ENCODE data around the gene SIPA1L3. TPM values are rescaled to one million over a fixed set of nuclear protein-coding genes. Genes with fewer than 3 reads are reported as not detected.

The SIPA1L3 gene
- total RNA-seq, 1 experiment from 2014 or later, result 19.9 TPM

DNA sequence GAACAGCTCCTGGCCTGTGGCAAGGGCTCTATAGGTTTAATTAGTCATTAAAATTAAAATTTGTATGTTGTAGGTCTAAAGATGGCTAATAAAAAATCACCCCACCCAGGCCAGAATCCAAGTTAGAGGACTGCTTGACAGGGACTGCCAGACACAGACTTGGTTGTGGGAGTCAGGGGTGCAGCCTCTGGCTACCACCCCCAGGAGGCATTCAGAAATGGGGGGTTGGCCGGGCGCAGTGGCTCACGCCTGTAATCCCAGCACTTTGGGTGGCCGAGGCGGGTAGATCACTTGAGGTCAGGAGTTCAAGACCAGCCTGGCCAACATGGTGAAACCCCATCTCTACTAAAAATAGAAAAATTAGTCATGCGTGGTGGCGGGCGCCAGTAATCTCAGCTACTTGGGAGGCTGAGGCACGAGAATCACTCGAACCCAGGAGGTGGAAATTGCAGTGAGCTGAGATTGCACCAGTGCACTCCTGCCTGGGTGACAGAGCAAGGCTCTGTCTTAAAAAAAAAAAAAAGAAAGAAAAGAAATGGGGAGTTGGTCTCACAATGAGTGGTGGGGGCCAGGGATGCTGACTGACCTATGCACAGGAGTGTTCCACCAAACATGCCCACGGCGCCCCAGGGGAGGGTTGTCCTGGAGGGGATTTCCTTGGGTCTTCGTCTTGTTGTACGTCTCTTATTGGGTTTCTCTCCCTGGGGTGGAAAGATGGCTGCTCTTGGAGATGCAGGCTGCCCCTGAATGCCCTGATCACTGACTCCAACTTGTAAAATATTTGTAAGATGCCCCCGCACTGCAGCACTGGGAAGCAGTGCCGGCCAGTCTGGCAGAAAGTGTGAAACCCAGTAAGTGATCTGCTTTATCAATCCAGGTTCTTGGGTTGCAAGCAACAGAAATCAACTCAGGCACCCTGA, 68.8 kb downstream of the SIPA1L3 start:
- H3K4me3 ChIP-seq (ENCODE audit: low read depth, low read length, poor library complexity, severe bottlenecking), result no peak overlapping the region
- POLR2A ChIA-PET (ENCODE audit: low non-redundant PET), result no interaction called here
- BruUV-seq (replicated peaks), result no TSS peak
- no peak for DNase-seq (ENCODE audit: low spot score)
- H3K4me1 ChIP-seq (ENCODE audit: insufficient read depth, low read length, poor library complexity, severe bottlenecking), result no peaks in the 10 kb centered on the region
- CTCF ChIA-PET, result no interaction called here
- no peaks in the 10 kb centered on the region for H3K36me3 ChIP-seq (ENCODE audit: insufficient read depth, low read length, poor library complexity, severe bottlenecking)
- intact Hi-C loops (cut with micrococcal nuclease; ENCODE audit: unreplicated experiment), result no loop called here
- no peak overlapping the region for H3K27ac ChIP-seq (ENCODE audit: low read depth, low read length, poor library complexity, severe bottlenecking)
- no peak for TF ChIP-seq EZH2 (IDR thresholded peaks at IDR 0.05; ENCODE audit: borderline replicate concordance, low read depth, low read length, poor library complexity, severe bottlenecking)
- TF ChIP-seq, protein P1, sequence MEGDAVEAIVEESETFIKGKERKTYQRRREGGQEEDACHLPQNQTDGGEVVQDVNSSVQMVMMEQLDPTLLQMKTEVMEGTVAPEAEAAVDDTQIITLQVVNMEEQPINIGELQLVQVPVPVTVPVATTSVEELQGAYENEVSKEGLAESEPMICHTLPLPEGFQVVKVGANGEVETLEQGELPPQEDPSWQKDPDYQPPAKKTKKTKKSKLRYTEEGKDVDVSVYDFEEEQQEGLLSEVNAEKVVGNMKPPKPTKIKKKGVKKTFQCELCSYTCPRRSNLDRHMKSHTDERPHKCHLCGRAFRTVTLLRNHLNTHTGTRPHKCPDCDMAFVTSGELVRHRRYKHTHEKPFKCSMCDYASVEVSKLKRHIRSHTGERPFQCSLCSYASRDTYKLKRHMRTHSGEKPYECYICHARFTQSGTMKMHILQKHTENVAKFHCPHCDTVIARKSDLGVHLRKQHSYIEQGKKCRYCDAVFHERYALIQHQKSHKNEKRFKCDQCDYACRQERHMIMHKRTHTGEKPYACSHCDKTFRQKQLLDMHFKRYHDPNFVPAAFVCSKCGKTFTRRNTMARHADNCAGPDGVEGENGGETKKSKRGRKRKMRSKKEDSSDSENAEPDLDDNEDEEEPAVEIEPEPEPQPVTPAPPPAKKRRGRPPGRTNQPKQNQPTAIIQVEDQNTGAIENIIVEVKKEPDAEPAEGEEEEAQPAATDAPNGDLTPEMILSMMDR (conservative IDR thresholded peaks at IDR 0.05; ENCODE audit: low read depth, low read length), result no peak
- no peaks in the 10 kb centered on the region for H3K27me3 ChIP-seq (replicated peaks; ENCODE audit: insufficient read depth, low read depth, low read length, poor library complexity)
- peaks cover 8% of the 10 kb centered on the region for H3K9me3 ChIP-seq (ENCODE audit: low read depth, low read length, poor library complexity, severe bottlenecking)

DNA sequence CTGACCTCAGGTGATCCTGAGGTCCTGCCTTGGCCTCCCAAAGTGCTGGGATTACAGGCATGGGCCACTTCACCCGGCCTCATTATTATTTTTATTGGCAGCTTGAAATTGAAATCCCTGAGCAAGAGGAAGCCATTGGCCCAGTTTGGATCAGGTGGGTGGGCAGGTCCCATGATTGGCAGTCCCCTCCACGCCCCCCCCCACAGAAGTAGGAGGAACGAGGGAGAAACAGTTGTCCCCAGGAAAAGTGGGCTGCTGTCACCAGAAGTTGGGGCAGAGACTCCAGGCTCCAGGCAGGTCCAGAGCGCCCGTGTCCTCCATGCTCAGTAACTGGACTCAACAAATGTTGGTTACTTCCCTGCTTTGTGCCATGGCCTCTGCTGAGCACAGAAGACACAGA, 70.4 kb downstream of the SIPA1L3 start:
- POLR2A ChIA-PET (ENCODE audit: low non-redundant PET), result no interaction called here
- no peak overlapping the region for H3K4me3 ChIP-seq (ENCODE audit: low read depth, low read length, poor library complexity, severe bottlenecking)
- no peaks in the 10 kb centered on the region for H3K4me1 ChIP-seq (ENCODE audit: insufficient read depth, low read length, poor library complexity, severe bottlenecking)

DNA sequence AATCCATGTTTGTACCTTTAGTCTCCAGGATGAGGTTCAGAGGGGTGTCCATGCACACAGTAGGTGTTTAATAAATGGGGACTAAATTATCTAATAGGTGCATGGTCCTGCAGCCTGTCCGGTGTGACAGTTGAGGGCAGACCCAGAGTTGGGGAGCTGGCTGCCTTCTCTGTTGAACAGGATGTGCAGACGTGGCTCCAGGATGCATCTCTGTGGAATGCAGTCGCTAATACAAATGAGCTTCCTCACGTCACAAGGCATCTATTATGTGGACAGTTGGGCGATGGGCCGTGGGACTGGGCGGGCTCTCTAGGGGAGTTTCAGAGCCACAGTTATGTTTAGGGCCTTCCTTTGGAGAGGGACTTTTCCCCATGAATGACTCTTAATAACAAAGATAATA, 71.0 kb downstream of the SIPA1L3 start:
- ChIA-PET POLR2A (ENCODE audit: low non-redundant PET) (no interaction called here), CTCF (no interaction called here)
- H3K4me1 ChIP-seq (ENCODE audit: insufficient read depth, low read length, poor library complexity, severe bottlenecking), result no peaks in the 10 kb centered on the region
- BruUV-seq (replicated peaks), result no TSS peak
- no peaks in the 10 kb centered on the region for H3K27me3 ChIP-seq (replicated peaks; ENCODE audit: insufficient read depth, low read depth, low read length, poor library complexity)
- intact Hi-C loops (cut with micrococcal nuclease; ENCODE audit: unreplicated experiment), result no loop called here
- H3K4me3 ChIP-seq (ENCODE audit: low read depth, low read length, poor library complexity, severe bottlenecking), result no peak overlapping the region
- peaks cover under 1% of the 10 kb centered on the region for H3K9me3 ChIP-seq (ENCODE audit: low read depth, low read length, poor library complexity, severe bottlenecking)
- no peak for DNase-seq (ENCODE audit: low spot score)
- no peaks in the 10 kb centered on the region for H3K36me3 ChIP-seq (ENCODE audit: insufficient read depth, low read length, poor library complexity, severe bottlenecking)
- H3K27ac ChIP-seq (ENCODE audit: low read depth, low read length, poor library complexity, severe bottlenecking), result no peak overlapping the region
- TF ChIP-seq, protein P1 (conservative IDR thresholded peaks at IDR 0.05; ENCODE audit: low read depth, low read length), result no peak
- no peak for TF ChIP-seq EZH2 (IDR thresholded peaks at IDR 0.05; ENCODE audit: borderline replicate concordance, low read depth, low read length, poor library complexity, severe bottlenecking)

More for the DNA sequence above, 70.4 kb downstream of the SIPA1L3 start:
- BruUV-seq (replicated peaks), result no TSS peak
- CTCF ChIA-PET, result no interaction called here
- Histone ChIP-seq H3K27ac (ENCODE audit: low read depth, low read length, poor library complexity, severe bottlenecking) (no peak overlapping the region), H3K36me3 (ENCODE audit: insufficient read depth, low read length, poor library complexity, severe bottlenecking) (no peaks in the 10 kb centered on the region), H3K27me3 (replicated peaks; ENCODE audit: insufficient read depth, low read depth, low read length, poor library complexity) (no peaks in the 10 kb centered on the region), H3K9me3 (ENCODE audit: low read depth, low read length, poor library complexity, severe bottlenecking) (peaks cover 6% of the 10 kb centered on the region)
- TF ChIP-seq, protein P1 (conservative IDR thresholded peaks at IDR 0.05; ENCODE audit: low read depth, low read length), result no peak
- TF ChIP-seq EZH2 (IDR thresholded peaks at IDR 0.05; ENCODE audit: borderline replicate concordance, low read depth, low read length, poor library complexity, severe bottlenecking), result no peak
- DNase-seq (ENCODE audit: low spot score), result no peak
- intact Hi-C loops (cut with micrococcal nuclease; ENCODE audit: unreplicated experiment), result no loop called here

All from A673 (cell line).